Measurements from ENCODE around the gene PRRT3.
A peak's percentile ranks its signal among the peaks of the same experiment; 100 is the strongest.
"Not testable (repeated sequence)": the region's sequence is repeated elsewhere in the genome, so short reads cannot be mapped to it uniquely, and the experiment has no call there.

PRRT3 gene

DNA sequence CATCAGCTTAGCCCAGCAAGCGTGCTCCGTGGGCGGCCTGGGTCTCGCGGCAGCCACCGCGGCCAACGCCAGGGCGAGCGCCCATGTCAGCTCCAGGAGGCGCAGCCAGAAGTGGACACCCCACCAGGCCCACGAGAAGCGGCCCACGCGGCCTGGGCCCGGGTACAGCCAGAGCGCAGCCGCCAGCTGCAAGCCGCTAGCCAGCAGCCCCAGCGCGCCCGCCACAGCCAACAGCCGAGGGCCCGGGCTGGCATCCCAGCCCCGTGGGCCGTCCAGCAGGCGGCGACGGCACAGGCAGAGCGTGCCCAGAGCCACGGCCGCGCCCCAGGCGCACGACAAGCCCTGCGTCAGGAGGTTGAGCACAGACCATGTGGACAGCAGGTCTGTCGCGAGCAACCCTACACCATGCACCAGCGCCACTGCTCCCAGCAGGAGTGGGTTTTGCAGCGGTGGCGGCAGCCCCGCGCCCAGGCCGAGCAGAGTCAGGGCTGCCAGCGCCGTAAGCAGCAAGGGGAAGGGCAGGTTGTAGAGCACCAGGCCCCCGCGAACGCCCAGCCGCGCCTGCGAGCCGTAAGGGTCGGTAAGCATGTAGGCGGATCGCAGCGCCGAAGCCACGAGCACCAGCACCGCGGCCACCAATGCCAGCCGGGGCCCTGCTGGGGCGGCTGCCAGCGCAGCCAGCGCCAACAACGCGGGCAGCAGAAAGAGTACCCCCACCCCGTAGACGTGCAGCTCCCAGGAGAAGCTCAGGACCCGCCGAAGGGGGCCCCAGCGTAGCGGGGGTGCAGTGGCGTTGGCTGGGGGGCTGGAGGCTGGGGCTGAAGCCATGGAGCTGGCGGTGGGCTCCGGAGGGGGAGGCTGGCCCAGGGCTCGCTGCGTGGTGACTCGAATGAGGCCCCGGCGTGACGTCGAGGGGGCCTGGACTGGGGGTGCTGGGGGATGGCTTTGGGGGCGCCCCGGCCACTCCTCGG is 4.9 kb downstream of the PRRT3 start:
- no peak for DNase-seq (ENCODE audit: low read depth)

DNA sequence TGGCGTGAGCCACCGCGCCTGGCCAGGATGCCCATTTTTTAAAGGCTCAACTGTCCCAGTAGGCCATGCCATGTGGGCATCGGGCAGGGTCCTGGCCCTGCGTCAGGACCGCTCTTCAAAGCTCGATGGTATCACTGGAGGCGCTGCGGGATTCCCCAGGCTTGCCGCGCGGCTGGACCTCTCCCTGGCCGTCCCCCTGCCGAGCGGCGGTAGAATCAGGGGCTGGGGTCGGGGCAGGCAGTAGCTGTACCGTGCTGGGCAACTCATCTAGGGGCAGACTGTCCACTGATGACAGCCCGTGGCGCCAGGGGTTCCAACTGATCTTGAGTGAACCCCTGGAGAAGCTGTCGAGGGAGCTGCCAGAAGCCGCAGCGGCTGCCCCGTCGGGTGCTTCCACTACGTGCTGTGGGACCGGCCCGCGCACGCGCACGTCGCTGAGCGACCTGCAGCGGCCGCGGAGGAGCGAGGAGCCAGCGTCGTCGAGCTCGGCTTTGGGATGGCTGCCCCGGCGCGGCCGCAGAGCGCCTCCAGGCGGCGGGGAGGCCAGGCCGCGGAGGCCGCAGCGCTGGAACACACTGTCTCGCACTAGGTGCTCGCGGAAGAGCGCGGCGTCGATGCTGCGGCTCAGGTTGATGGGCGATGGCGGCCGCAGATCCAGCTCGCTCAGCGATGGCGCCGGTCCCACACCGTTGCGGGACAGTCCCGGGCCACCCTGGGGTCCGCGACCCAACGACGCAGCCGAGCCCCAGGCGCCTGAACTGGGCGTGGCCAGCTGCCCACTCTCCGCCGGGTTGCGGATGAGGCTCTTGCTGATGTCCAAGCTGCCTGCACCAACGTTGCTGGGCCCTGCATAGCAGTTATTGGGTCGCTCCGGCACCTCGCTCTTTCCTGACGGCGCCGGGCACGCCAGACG is 5.8 kb downstream of the PRRT3 start:
- peak; percentile 66 for DNase-seq (ENCODE audit: low read depth)

- DNase-seq (ENCODE audit: low read depth): no peak
Observed at GRCh38 chr3:9945358-9945757, 6.8 kb downstream of the PRRT3 start.

DNA sequence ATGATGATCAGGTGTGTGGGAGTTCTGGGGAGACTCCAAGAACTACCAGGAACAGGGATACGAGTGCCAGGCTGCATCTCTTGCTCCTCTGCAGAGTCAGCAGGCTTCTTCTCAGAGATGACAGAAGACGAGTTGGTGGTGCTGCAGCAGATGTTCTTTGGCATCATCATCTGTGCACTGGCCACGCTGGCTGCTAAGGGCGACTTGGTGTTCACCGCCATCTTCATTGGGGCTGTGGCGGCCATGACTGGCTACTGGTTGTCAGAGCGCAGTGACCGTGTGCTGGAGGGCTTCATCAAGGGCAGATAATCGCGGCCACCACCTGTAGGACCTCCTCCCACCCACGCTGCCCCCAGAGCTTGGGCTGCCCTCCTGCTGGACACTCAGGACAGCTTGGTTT is 7.9 kb downstream of the PRRT3 start:
- no peak for DNase-seq (ENCODE audit: low read depth)

GRCh38 chr3:9942934-9943690 is 9.1 kb downstream of the PRRT3 start:
- DNase-seq (ENCODE audit: low read depth): no peak

GRCh38 chr3:9942164-9942563 is 10.0 kb downstream of the PRRT3 start:
- no peak for DNase-seq (ENCODE audit: low read depth)

- DNase-seq (ENCODE audit: low read depth): no peak
Observed at GRCh38 chr3:9940746-9941145, 11.5 kb downstream of the PRRT3 start.

DNA sequence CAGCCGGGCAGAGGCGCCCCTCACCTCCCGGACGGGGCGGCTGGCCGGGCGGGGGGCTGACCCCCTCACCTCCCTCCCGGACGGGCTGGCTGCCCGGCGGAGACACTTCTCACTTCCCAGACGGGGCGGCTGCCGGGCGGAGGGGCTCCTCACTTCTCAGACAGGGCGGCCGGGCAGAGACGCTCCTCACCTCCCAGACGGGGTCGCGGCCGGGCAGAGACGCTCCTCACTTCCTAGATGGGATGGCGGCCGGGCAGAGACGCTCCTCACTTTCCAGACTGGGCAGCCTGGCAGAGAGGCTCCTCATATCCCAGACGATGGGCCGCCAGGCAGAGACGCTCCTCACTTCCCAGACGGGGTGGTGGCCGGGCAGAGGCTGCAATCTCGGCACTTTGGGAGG is 12.3 kb downstream of the PRRT3 start:
- DNase-seq (ENCODE audit: low read depth): not testable (repeated sequence)

- no peak for DNase-seq (ENCODE audit: low read depth)
Observed at GRCh38 chr3:9938966-9939365, 13.2 kb downstream of the PRRT3 start.

GRCh38 chr3:9937486-9938238 is 14.5 kb downstream of the PRRT3 start:
- DNase-seq (ENCODE audit: low read depth): no peak

DNA sequence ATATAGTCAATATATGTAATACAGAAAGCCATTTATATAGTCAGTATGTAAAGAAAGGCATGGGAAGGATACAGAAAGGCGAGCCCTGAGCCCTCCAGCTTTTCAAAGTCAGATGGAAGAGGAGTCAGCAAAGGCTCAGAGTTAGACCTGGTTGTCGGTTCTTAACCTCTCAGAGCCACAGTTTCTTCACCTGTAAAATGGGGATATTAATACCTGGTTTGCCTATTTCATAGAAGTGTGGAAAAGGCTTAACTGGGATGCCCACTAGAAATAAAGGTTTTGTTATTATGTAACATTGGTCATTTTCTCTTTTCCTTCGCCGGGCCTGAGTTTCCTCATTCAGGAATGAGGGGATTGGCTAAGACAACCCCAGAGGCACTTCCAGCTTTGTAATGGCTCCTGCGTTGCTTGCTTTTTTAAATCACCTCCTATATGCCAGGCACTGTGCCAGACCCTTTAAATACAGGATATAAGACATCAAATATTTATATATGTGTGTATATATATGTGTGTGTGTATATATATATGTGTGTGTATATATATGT is 16.2 kb downstream of the PRRT3 start:
- no peak for DNase-seq (ENCODE audit: low read depth)

DNA sequence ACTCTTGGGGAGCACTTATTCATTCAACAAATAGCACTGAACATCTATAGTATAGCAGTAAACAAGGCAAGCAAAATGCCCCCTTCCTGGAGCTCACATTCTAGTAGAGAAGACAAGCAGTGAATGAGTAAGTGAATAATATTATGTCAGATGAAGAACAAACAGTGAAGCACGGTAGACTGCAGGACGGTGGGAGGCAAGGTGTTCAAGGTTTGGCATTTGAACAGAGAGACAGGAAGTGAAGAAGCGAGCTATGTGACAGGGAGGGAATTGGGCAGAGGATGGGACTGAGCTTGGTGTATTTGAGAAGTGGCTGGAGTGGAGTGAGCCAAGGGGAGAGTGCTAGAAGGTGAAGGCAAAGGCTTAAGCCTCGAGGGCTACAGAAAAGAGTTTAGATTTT is 17.2 kb downstream of the PRRT3 start:
- DNase-seq (ENCODE audit: low read depth): no peak

DNA sequence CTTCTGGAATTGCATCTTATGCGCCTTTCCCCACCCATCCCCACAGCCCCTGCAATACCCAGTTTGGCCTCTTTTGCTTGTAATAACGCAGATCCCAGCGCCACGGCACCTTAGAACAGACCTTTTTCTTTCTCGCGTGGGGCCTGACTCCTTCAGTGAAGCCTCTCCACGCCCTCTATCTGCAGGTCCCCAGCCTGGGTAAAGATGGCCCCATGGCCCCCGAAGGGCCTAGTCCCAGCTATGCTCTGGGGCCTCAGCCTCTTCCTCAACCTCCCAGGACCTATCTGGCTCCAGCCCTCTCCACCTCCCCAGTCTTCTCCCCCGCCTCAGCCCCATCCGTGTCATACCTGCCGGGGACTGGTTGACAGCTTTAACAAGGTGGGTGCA is 18.0 kb downstream of the PRRT3 start:
- DNase-seq (ENCODE audit: low read depth): no peak

DNA sequence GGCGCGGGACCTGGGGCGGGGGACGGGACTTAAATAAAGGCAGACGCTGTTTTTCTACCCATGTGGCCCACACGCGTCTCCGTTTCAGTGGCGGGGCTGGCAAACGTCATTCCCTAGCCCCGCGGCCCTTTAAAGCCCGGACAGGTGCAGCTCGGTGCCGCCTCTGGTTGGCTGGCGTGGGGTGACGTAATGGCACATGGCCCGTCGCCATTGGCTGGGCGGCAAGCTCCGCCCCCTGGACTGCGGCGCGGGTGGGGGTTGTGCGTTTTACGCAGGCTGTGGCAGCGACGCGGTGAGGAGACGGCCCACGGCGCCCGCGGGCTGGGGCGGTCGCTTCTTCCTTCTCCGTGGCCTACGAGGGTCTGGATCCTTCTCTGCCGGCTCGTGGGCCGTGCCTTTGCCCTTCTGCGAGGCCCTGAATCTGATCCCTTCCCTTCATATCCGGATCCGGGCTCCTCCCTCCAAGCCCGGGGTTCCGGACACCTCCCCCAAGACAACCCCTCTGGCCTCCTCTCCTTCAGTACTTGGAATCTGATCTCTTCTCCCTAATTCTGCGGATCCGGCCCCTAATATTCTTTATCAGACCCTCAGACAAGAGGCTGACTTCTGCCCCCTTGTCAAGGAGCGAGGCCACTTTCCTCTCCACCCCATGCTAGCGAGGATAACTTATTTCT is 18.5 kb downstream of the PRRT3 start, which contains the start of gene CRELD1:
CRELD1 (plus strand) TSS at position 274 of the 674 bp plus-strand sequence. CDS start 605 bp downstream, outside the sequence.
- peak; percentile 95 for DNase-seq (ENCODE audit: low read depth)

GRCh38 chr3:9932843-9933560 is 19.2 kb downstream of the PRRT3 start:
- DNase-seq (ENCODE audit: low read depth): peak; percentile 81

DNA sequence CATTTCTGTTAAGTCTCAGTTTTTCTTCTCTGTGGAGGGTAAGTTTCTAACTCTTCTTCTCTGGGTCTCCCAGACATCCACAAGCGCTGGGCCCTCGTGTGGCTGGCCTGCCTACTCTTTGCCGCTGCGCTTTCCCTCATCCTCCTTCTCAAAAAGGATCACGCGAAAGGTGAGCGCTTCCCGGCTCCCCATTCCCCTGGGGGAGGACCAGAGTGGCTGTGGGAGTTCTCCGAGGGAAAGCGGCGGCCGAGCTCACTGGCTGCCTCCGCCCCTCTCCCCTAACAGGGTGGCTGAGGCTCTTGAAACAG is 19.7 kb downstream of the PRRT3 start:
- no peak for DNase-seq (ENCODE audit: low read depth)

- DNase-seq (ENCODE audit: low read depth): no peak
Observed at GRCh38 chr3:9930804-9931418, 21.3 kb downstream of the PRRT3 start.

DNA sequence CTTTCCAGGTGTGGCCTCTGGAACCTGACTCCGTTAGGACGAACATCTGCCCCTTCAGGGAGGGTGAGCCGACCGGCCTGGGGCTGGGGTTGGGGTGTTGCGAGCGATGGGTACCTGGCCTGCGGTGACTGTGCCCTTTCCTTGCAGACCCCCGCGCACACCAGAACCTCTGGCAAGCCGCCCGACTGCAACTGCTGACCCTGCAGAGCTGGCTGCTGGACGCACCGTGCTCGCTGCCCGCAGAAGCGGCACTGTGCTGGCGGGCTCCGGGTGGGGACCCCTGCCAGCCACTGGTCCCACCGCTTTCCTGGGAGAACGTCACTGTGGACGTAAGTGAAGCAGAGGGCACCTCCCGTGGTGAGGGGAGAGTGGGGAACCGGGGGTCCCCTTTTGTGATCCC is 24.1 kb downstream of the PRRT3 start:
- DNase-seq (ENCODE audit: low read depth): no peak

- no peak for DNase-seq (ENCODE audit: low read depth)
Observed at GRCh38 chr3:9918261-9919038, 33.8 kb downstream of the PRRT3 start.

Data from activated T-cell treated with anti-CD3 and anti-CD28 coated beads for 24 hours (primary cell).